Esophagus squamous epithelium (tissue), 4 donors: ENCODE results near the gene NLRC5.

Experiments
- CTCF ChIP-seq, 6 experiments: fragments of 450-650 bp in 4 of 6; fragments of 200-600 bp in 2 of 6; sonication (generic) in 2 of 6; IDR thresholded peaks; one replicate each; pipeline ENCODE4 v1.5.1; 2016 to 2019; ENCODE audit warnings: antibody characterized with exemption in 6 of 6, mild to moderate bottlenecking in 4 of 6, moderate library complexity in 4 of 6
- POLR2A ChIP-seq, 4 donors: fragments of 450-650 bp; IDR thresholded peaks; one replicate each; pipeline ENCODE4 v1.6.1; 2017; ENCODE audit warnings: antibody characterized with exemption in 4 of 4, mild to moderate bottlenecking in 4 of 4, moderate library complexity in 3 of 4

GRCh38 chr16:57054338-57054737, 65.0 kb downstream of the NLRC5 start:
- TF ChIP-seq CTCF (IDR thresholded peaks at IDR 0.05) (no peak), POLR2A (IDR thresholded peaks at IDR 0.05) (no peak)
